GM04504 (cell line): ENCODE data around the gene RAB29.
"Not testable (repeated sequence)": the region's sequence is repeated elsewhere in the genome, so short reads cannot be mapped to it uniquely, and the experiment has no call there.

Experiments
- DNase-seq: peaks from one replicate; pipeline ENCODE4 v3.0.0-alpha.2; 2012; ENCODE audit warnings: low read depth

The RAB29 gene

GRCh38 chr1:205775015-205775716 is at the start of gene RAB29:
RAB29 (minus strand) TSS chr1:205775482; CDS start chr1:205774956, 526 bp downstream.
- DNase-seq = no peak

- no peak for DNase-seq
These were observed 48.9 kb upstream of the RAB29 start for GRCh38 chr1:205824180-205824579.

- not testable (repeated sequence) for DNase-seq
These were observed 48.0 kb upstream of the RAB29 start for GRCh38 chr1:205823260-205823659.

- no peak for DNase-seq
These were observed 47.1 kb upstream of the RAB29 start for GRCh38 chr1:205822397-205822796.

GRCh38 chr1:205817988-205818387 is 42.7 kb upstream of the RAB29 start:
- DNase-seq = no peak

- no peak for DNase-seq
These were observed 42.1 kb upstream of the RAB29 start for GRCh38 chr1:205817364-205817763.

- peak; percentile 38 for DNase-seq
These were observed 38.4 kb upstream of the RAB29 start for GRCh38 chr1:205813755-205814058.

GRCh38 chr1:205812878-205813754 is 37.8 kb upstream of the RAB29 start, which contains the start of gene SLC41A1:
SLC41A1 (minus strand) TSS chr1:205813198; CDS start chr1:205810441, 2,757 bp downstream.
- peak; percentile 86 for DNase-seq

GRCh38 chr1:205812271-205812877 is 37.1 kb upstream of the RAB29 start:
- DNase-seq = no peak

- no peak for DNase-seq
These were observed 36.4 kb upstream of the RAB29 start for GRCh38 chr1:205811660-205812059.

- no peak for DNase-seq
These were observed 35.3 kb upstream of the RAB29 start for GRCh38 chr1:205810448-205811157.

GRCh38 chr1:205809942-205810345 is 34.7 kb upstream of the RAB29 start:
- DNase-seq = no peak

- no peak for DNase-seq
These were observed 34.2 kb upstream of the RAB29 start for GRCh38 chr1:205809469-205809868.

GRCh38 chr1:205805082-205805711 is 29.9 kb upstream of the RAB29 start:
- DNase-seq = no peak

GRCh38 chr1:205804605-205805004 is 29.3 kb upstream of the RAB29 start:
- DNase-seq = no peak

- no peak for DNase-seq
These were observed 28.7 kb upstream of the RAB29 start for GRCh38 chr1:205803986-205804385.

- no peak for DNase-seq
These were observed 26.8 kb upstream of the RAB29 start for GRCh38 chr1:205802060-205802459.

- no peak for DNase-seq
These were observed 25.9 kb upstream of the RAB29 start for GRCh38 chr1:205800981-205801703.

GRCh38 chr1:205800427-205800826 is 25.1 kb upstream of the RAB29 start:
- DNase-seq = no peak

GRCh38 chr1:205798577-205798976 is 23.3 kb upstream of the RAB29 start:
- DNase-seq = no peak

- DNase-seq = no peak
These were observed 21.9 kb upstream of the RAB29 start for GRCh38 chr1:205797168-205797567.
